Measurements from ENCODE around the gene CDSN. TPM values are rescaled to one million over a fixed set of nuclear protein-coding genes. Genes with fewer than 3 reads are reported as not detected.

CDSN gene
- total RNA-seq, 2 donors from 2014 or later: 0.50 to 1.5 TPM

GRCh38 chr6:31126396-31127175 lies 6.3 kb upstream of the CDSN start:
- Histone ChIP-seq H3K27me3 (replicated peaks; ENCODE audit: insufficient read depth) (no peaks in the 10 kb centered on the region), H3K27ac (no peak overlapping the region), H3K4me3 (no peak overlapping the region), H3K9me3 (no peaks in the 10 kb centered on the region), H3K4me1 (replicated peaks) (no peaks in the 10 kb centered on the region), H3K36me3 (no peaks in the 10 kb centered on the region)
- intact Hi-C loops (cut with DNase I): no loop called here
- DNase-seq (ENCODE audit: low spot score): no peak
- no peak for TF ChIP-seq CTCF (IDR thresholded peaks at IDR 0.05)
- 74% methylated on average over 16 of the region's 16 CpGs for WGBS

- H3K36me3 ChIP-seq: no peaks in the 10 kb centered on the region
- no peaks in the 10 kb centered on the region for H3K9me3 ChIP-seq
- no peak for DNase-seq (ENCODE audit: low spot score)
- H3K27ac ChIP-seq: peak overlapping the region in 1 of 2 donors; percentile 34
- intact Hi-C loops (cut with DNase I): no loop called here
- TF ChIP-seq POLR2AphosphoS5 (IDR thresholded peaks at IDR 0.05) (no peak), CTCF (IDR thresholded peaks at IDR 0.05) (no peak), POLR2A (IDR thresholded peaks at IDR 0.05) (no peak)
- no peak overlapping the region for H3K4me3 ChIP-seq
- 58% methylated on average over 12 of the region's 12 CpGs for WGBS
- no peaks in the 10 kb centered on the region for H3K27me3 ChIP-seq (replicated peaks; ENCODE audit: insufficient read depth)
- no peaks in the 10 kb centered on the region for H3K4me1 ChIP-seq (replicated peaks)
Observed at GRCh38 chr6:31125586-31126363, 5.5 kb upstream of the CDSN start.

GRCh38 chr6:31125162-31125561 lies 4.9 kb upstream of the CDSN start:
- TF ChIP-seq CTCF (IDR thresholded peaks at IDR 0.05) (no peak), POLR2A (IDR thresholded peaks at IDR 0.05) (peak; percentile 16), POLR2AphosphoS5 (IDR thresholded peaks at IDR 0.05) (peak; percentile 86)
- intact Hi-C loops (cut with DNase I): no loop called here
- H3K27ac ChIP-seq: peak overlapping the region in 1 of 2 donors; percentile 34
- DNase-seq (ENCODE audit: low spot score): peak; percentile 78
- H3K9me3 ChIP-seq: no peaks in the 10 kb centered on the region
- no peak overlapping the region for H3K4me3 ChIP-seq
- WGBS: 38% methylated on average over 8 of the region's 8 CpGs
- H3K27me3 ChIP-seq (replicated peaks; ENCODE audit: insufficient read depth): no peaks in the 10 kb centered on the region
- no peaks in the 10 kb centered on the region for H3K36me3 ChIP-seq
- no peaks in the 10 kb centered on the region for H3K4me1 ChIP-seq (replicated peaks)

GRCh38 chr6:31122791-31123706 lies 2.8 kb upstream of the CDSN start:
- 37% methylated on average over 15 of the region's 16 CpGs for WGBS
- TF ChIP-seq POLR2AphosphoS5 (IDR thresholded peaks at IDR 0.05) (peak; percentile 59), CTCF (IDR thresholded peaks at IDR 0.05) (no peak)
- intact Hi-C loops (cut with DNase I): no loop called here
- H3K4me1 ChIP-seq (replicated peaks): no peaks in the 10 kb centered on the region
- H3K4me3 ChIP-seq: no peak overlapping the region
- H3K36me3 ChIP-seq: no peaks in the 10 kb centered on the region
- no peaks in the 10 kb centered on the region for H3K9me3 ChIP-seq
- H3K27me3 ChIP-seq (replicated peaks; ENCODE audit: insufficient read depth): no peaks in the 10 kb centered on the region
- peak; percentile 69 for DNase-seq (ENCODE audit: low spot score)
- peak overlapping the region; percentile 30 to 78 for H3K27ac ChIP-seq

Data from prostate gland (tissue), 2 donors.